HL-60 (cell line): ENCODE results near the gene PDE8A.

ENCODE experiments used
- CTCF ChIP-seq: IDR thresholded peaks from one replicate; pipeline ENCODE4 v1.5.1; 2011; ENCODE audit warnings: low read length, control low read depth, inconsistent platforms; ENCODE audit not compliant: insufficient read depth
- GABPA ChIP-seq: IDR thresholded peaks from 2 replicates; pipeline ENCODE4 v1.6.1; 2012; ENCODE audit warnings: low read depth

GRCh38 chr15:85179700-85180099 lies 198.0 kb downstream of the PDE8A start:
- no peak for TF ChIP-seq CTCF
- TF ChIP-seq GABPA = no peak
